GM19468 (cell line): ENCODE results near the gene FAM89A.

Experiments used
- ATAC-seq: cut with Tn5 transposase; IDR thresholded peaks from one replicate; pipeline ENCODE4 v1.9.1; 2021; ENCODE audit warnings: mild to moderate bottlenecking, moderate library complexity, moderate number of reproducible peaks; ENCODE audit not compliant: unreplicated experiment; ENCODE audit errors: extremely low read depth

The FAM89A gene

DNA sequence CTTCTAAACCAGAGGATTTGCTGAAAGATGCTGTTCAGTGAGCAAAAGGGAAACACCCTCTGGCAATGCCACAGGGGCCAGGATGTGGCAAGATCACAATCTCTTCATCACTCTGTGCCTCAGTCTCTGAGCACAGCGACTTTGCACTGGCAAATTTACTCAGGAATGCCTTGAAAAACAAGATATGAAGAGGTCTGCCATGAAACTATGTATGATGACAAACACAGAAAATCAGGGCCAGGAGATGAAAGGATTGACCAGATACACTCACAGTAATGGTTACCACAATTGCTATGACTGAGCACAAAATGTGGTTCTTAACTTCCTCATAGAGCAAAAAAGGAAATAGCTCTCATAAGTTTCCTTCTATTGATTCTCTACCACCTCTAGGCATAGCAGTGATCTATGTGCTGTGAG, 67.2 kb downstream of the FAM89A start:
- ATAC-seq: peak; percentile 76

DNA sequence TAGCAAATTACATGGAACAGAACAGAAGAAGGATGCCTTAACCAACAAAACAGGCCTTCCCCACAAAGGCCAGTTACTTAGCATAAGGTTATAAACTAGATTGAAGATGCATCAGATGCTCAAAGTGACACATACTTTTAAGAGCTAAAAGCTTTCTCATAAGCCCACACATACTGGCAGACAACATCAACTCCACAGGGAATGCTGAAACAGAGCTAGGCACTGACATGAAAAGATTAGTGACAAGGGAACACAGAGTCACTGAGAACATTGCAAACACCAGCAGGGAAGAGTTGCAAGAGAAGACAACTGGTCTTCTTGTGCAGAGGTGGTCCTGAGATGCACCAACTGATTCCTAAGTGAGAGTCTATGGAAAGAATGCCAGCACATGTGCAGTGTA, 68.3 kb downstream of the FAM89A start:
- ATAC-seq: no peak

DNA sequence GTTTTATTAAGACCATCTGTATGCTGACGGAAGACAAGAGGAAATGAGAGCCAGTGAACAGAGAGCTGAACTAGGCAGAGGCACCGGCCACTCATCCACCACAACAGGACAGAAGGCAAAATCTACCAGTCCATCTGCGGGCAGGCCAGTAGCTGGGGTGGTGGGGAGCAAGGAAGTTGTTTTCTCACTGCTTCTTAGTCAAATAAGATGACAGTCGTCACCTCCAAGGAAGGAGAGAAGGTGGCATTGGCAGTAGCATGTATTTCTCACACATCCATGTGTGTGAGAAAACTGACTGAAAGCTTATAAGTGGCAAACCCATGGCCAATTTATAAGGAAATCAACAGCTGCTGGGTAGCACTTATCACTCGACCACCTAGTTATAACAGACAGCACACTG, 69.6 kb downstream of the FAM89A start:
- ATAC-seq: no peak
